Effector CD8-positive, alpha-beta T cell (primary cell): ENCODE data around the gene TAS2R14.

Experiments
- DNase-seq: peaks from one replicate; lab custom pipeline; 2025; lab: John Stamatoyannopoulos, UW

TAS2R14 gene

GRCh38 chr12:10904686-10905085 lies 34.4 kb downstream of the TAS2R14 start:
- no peak for DNase-seq

- DNase-seq: no peak
Observed at GRCh38 chr12:10901427-10901826, 37.6 kb downstream of the TAS2R14 start.

GRCh38 chr12:10900972-10901371 lies 38.1 kb downstream of the TAS2R14 start:
- DNase-seq: no peak

- DNase-seq: no peak
Observed at GRCh38 chr12:10900530-10900929, 38.5 kb downstream of the TAS2R14 start.

- no peak for DNase-seq
Observed at GRCh38 chr12:10896854-10897253, 42.2 kb downstream of the TAS2R14 start.

- no peak for DNase-seq
Observed at GRCh38 chr12:10891937-10892336, 47.1 kb downstream of the TAS2R14 start.

- no peak for DNase-seq
Observed at GRCh38 chr12:10889226-10889625, 49.8 kb downstream of the TAS2R14 start.
